SK-N-SH treated with all-trans-retinoic acid at 6 μM for 48 hours (cell line): ENCODE data around the gene TRIM66.

Experiments
- ATAC-seq: fragments of 200-7000 bp; cut with Tn5 transposase; 3 replicates; pipeline ENCODE4 v1.9.1; 2020; ENCODE audit warnings: mild to moderate bottlenecking, moderate library complexity
- ARNTL ChIP-seq: fragments of 450-650 bp; formaldehyde crosslinking; IDR thresholded peaks from 2 replicates; pipeline ENCODE4 v1.5.0; 2020; ENCODE audit warnings: low read depth, mild to moderate bottlenecking, moderate library complexity, borderline replicate concordance
- BACH2 ChIP-seq: fragments of 250-450 bp; sonication (Bioruptor Pico); IDR thresholded peaks from 2 replicates; pipeline ENCODE4 v1.9.0; 2021; ENCODE audit warnings: mild to moderate bottlenecking, borderline replicate concordance
- CSDC2 ChIP-seq: fragments of 250-450 bp; sonication (Bioruptor Pico); IDR thresholded peaks from 2 replicates; pipeline ENCODE4 v1.5.0; 2020; ENCODE audit warnings: mild to moderate bottlenecking, moderate library complexity
- ESRRG ChIP-seq: fragments of 250-450 bp; sonication (Bioruptor Pico); IDR thresholded peaks from 2 replicates; pipeline ENCODE4 v1.6.1; 2021; ENCODE audit warnings: mild to moderate bottlenecking
- GLIS3 ChIP-seq: fragments of 250-450 bp; sonication (Bioruptor Pico); IDR thresholded peaks from 2 replicates; pipeline ENCODE4 v1.5.0; 2020; ENCODE audit warnings: mild to moderate bottlenecking, moderate library complexity
- ISL1 ChIP-seq: fragments of 250-450 bp; sonication (Bioruptor Pico); IDR thresholded peaks from 2 replicates; pipeline ENCODE4 v2.1.2; 2022; ENCODE audit warnings: mild to moderate bottlenecking, moderate library complexity
- OSR1 ChIP-seq: fragments of 250-450 bp; sonication (Bioruptor Pico); IDR thresholded peaks from 2 replicates; pipeline ENCODE4 v1.8.0; 2022; ENCODE audit warnings: moderate library complexity, mild to moderate bottlenecking, inconsistent platforms
- PPARA ChIP-seq: fragments of 250-450 bp; sonication (Bioruptor Pico); IDR thresholded peaks from 2 replicates; pipeline ENCODE4 v1.5.0; 2020; ENCODE audit warnings: mild to moderate bottlenecking, borderline replicate concordance
- SNAI2 ChIP-seq: fragments of 250-450 bp; sonication (Bioruptor Pico); IDR thresholded peaks from 2 replicates; pipeline ENCODE4 v1.5.0; 2020; ENCODE audit warnings: mild to moderate bottlenecking, moderate library complexity
- TCF4 ChIP-seq: fragments of 250-450 bp; sonication (Bioruptor Pico); IDR thresholded peaks from 2 replicates; pipeline ENCODE4 v1.8.0; 2021; ENCODE audit warnings: mild to moderate bottlenecking, moderate library complexity, borderline replicate concordance
- TOX ChIP-seq: fragments of 250-450 bp; sonication (Bioruptor Pico); IDR thresholded peaks from 2 replicates; pipeline ENCODE4 v1.8.0; 2021; ENCODE audit warnings: mild to moderate bottlenecking, moderate library complexity, borderline replicate concordance
- ZC3H10 ChIP-seq: fragments of 250-450 bp; sonication (Bioruptor Pico); IDR thresholded peaks from 2 replicates; pipeline ENCODE4 v1.5.1; 2021; ENCODE audit warnings: mild to moderate bottlenecking, moderate library complexity
- ZFP3 ChIP-seq: fragments of 250-450 bp; sonication (Bioruptor Pico); IDR thresholded peaks from 2 replicates; pipeline ENCODE4 v1.5.0; 2020; ENCODE audit warnings: mild to moderate bottlenecking, moderate library complexity
- ZFP30 ChIP-seq: fragments of 450-650 bp; formaldehyde crosslinking; IDR thresholded peaks from 2 replicates; pipeline ENCODE4 v1.5.0; 2022; ENCODE audit warnings: mild to moderate bottlenecking, moderate library complexity
- ZNF565 ChIP-seq: fragments of 450-650 bp; formaldehyde crosslinking; conservative IDR thresholded peaks from 2 replicates; pipeline ENCODE4 v1.5.0; 2020; ENCODE audit warnings: low read depth, mild to moderate bottlenecking, moderate library complexity
- ZNF8 ChIP-seq: fragments of 450-650 bp; formaldehyde crosslinking; IDR thresholded peaks from 2 replicates; pipeline ENCODE4 v1.5.0; 2020; ENCODE audit warnings: mild to moderate bottlenecking, moderate library complexity
- TF ChIP-seq, protein P1 (sequence below): fragments of 250-450 bp; sonication (Bioruptor Pico); IDR thresholded peaks from 2 replicates; pipeline ENCODE4 v1.5.1; 2020; ENCODE audit warnings: low read depth, mild to moderate bottlenecking, moderate library complexity
- TF ChIP-seq, protein P2 (sequence below): fragments of 250-450 bp; sonication (Bioruptor Pico); IDR thresholded peaks from 2 replicates; pipeline ENCODE4 v1.8.0; 2020; ENCODE audit warnings: mild to moderate bottlenecking, moderate library complexity, borderline replicate concordance
- TF ChIP-seq, protein P3 (sequence below): fragments of 250-450 bp; sonication (Bioruptor Pico); IDR thresholded peaks from 2 replicates; pipeline ENCODE4 v1.5.0; 2020; ENCODE audit warnings: mild to moderate bottlenecking, moderate library complexity
- TF ChIP-seq, protein P4 (sequence below): fragments of 250-450 bp; sonication (Bioruptor Pico); IDR thresholded peaks from 2 replicates; pipeline ENCODE4 v1.8.0; 2021; ENCODE audit warnings: low read depth, mild to moderate bottlenecking, moderate library complexity, borderline replicate concordance

TRIM66 gene

DNA sequence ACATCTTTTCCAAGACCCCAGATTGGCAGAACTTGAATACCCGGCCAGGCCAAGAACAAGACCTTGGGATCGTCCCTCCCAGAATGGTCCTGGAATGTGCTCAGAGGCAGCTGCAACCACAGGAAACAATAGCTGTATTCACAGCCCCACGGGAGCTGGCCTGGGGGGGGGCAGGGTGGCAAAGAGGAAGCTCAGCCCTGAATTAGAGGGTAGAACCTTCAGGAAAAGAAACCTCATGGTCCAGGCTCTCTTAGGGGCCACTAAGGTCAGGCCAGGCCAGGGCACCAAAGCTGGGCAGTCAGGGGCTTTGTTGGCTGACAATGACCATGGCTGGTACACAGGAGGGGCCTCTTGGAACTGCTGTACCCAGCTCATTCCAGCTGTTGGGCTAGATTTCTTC, 17.4 kb upstream of the TRIM66 start:
- peak; percentile 40 for ATAC-seq
- no peak for TF ChIP-seq ARNTL
- TF ChIP-seq, protein P1, sequence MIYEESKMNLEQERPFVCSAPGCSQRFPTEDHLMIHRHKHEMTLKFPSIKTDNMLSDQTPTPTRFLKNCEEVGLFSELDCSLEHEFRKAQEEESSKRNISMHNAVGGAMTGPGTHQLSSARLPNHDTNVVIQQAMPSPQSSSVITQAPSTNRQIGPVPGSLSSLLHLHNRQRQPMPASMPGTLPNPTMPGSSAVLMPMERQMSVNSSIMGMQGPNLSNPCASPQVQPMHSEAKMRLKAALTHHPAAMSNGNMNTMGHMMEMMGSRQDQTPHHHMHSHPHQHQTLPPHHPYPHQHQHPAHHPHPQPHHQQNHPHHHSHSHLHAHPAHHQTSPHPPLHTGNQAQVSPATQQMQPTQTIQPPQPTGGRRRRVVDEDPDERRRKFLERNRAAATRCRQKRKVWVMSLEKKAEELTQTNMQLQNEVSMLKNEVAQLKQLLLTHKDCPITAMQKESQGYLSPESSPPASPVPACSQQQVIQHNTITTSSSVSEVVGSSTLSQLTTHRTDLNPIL = no peak
- TF ChIP-seq ZFP3 = no peak
- no peak for TF ChIP-seq BACH2 (CRISPR knock-in tag)
- TF ChIP-seq, protein P2, sequence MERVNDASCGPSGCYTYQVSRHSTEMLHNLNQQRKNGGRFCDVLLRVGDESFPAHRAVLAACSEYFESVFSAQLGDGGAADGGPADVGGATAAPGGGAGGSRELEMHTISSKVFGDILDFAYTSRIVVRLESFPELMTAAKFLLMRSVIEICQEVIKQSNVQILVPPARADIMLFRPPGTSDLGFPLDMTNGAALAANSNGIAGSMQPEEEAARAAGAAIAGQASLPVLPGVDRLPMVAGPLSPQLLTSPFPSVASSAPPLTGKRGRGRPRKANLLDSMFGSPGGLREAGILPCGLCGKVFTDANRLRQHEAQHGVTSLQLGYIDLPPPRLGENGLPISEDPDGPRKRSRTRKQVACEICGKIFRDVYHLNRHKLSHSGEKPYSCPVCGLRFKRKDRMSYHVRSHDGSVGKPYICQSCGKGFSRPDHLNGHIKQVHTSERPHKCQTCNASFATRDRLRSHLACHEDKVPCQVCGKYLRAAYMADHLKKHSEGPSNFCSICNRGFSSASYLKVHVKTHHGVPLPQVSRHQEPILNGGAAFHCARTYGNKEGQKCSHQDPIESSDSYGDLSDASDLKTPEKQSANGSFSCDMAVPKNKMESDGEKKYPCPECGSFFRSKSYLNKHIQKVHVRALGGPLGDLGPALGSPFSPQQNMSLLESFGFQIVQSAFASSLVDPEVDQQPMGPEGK (CRISPR knock-in tag) = no peak
- TF ChIP-seq SNAI2 (CRISPR knock-in tag) = no peak
- TF ChIP-seq, protein P3, sequence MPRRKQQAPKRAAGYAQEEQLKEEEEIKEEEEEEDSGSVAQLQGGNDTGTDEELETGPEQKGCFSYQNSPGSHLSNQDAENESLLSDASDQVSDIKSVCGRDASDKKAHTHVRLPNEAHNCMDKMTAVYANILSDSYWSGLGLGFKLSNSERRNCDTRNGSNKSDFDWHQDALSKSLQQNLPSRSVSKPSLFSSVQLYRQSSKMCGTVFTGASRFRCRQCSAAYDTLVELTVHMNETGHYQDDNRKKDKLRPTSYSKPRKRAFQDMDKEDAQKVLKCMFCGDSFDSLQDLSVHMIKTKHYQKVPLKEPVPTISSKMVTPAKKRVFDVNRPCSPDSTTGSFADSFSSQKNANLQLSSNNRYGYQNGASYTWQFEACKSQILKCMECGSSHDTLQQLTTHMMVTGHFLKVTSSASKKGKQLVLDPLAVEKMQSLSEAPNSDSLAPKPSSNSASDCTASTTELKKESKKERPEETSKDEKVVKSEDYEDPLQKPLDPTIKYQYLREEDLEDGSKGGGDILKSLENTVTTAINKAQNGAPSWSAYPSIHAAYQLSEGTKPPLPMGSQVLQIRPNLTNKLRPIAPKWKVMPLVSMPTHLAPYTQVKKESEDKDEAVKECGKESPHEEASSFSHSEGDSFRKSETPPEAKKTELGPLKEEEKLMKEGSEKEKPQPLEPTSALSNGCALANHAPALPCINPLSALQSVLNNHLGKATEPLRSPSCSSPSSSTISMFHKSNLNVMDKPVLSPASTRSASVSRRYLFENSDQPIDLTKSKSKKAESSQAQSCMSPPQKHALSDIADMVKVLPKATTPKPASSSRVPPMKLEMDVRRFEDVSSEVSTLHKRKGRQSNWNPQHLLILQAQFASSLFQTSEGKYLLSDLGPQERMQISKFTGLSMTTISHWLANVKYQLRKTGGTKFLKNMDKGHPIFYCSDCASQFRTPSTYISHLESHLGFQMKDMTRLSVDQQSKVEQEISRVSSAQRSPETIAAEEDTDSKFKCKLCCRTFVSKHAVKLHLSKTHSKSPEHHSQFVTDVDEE (CRISPR knock-in tag) = no peak
- TF ChIP-seq PPARA (CRISPR knock-in tag) = no peak
- TF ChIP-seq OSR1 (CRISPR knock-in tag) = no peak
- TF ChIP-seq ZNF565 (CRISPR knock-in tag) = no peak
- no peak for TF ChIP-seq ZNF8
- TF ChIP-seq GLIS3 (CRISPR knock-in tag) = no peak

DNA sequence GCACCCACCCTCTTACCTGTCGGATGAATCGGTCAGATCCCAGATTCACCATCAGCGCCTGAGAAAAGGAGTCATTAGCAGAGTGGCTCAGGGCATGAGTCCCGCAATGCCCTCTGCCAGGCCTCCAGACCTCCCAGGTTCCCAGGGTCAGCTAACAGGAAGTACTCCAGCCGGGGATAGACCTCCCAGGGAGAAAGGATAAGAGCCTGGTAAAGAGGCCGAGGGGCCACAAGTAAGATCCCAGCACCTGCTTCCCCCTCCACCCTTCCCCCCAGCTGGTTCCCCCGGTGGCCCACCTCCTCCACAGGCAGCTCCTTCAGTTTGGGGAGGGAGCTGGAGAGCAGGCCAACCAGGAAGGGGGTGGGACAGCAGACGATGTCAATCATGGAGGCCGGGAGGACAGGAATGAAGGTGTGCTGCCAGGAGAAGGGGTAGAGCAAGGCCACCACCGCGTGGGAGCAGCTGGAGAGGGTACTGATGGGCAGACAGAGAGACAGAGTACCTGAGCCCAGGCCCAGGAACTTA, 16.5 kb upstream of the TRIM66 start:
- TF ChIP-seq ZNF565 (CRISPR knock-in tag) (no peak), TCF4 (CRISPR knock-in tag) (no peak), ISL1 (CRISPR knock-in tag) (no peak), GLIS3 (CRISPR knock-in tag) (no peak), ZC3H10 (CRISPR knock-in tag) (no peak), PPARA (CRISPR knock-in tag) (no peak)
- TF ChIP-seq, protein P3 (CRISPR knock-in tag) = no peak
- TF ChIP-seq, protein P2 (CRISPR knock-in tag) = no peak
- ATAC-seq = no peak

DNA sequence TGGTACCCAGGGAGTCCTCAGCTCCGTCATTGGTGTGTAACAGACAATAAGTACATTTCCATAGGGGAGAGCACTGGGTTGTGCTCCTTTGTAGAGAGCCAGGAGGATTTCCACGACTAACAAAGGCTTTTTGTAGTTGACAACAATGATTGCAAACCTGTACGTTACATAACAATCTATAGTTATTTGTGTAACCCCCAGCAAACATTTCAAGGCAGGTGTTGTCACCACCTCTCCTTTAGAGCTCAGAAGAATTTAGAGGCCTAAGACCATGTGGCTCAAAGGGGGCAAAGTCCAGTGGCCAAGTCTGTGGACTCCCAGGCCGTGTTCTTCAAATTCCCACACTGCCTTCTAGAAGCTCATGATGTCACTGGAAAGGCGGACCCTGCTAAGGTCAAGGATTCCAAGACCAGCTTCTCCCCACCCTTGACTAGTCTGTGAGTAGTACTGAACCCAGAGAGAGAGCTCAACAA, 15.9 kb upstream of the TRIM66 start:
- ATAC-seq = no peak
- TF ChIP-seq CSDC2 (CRISPR knock-in tag) (no peak), ZNF8 (no peak), BACH2 (CRISPR knock-in tag) (no peak), ARNTL (no peak), SNAI2 (CRISPR knock-in tag) (no peak), PPARA (CRISPR knock-in tag) (no peak), ZNF565 (CRISPR knock-in tag) (no peak), GLIS3 (CRISPR knock-in tag) (no peak), ESRRG (CRISPR knock-in tag) (no peak), ZFP30 (CRISPR knock-in tag) (no peak), TOX (CRISPR knock-in tag) (no peak)
- TF ChIP-seq, protein P2 (CRISPR knock-in tag) = no peak
- TF ChIP-seq, protein P1 = no peak
- TF ChIP-seq, protein P4, sequence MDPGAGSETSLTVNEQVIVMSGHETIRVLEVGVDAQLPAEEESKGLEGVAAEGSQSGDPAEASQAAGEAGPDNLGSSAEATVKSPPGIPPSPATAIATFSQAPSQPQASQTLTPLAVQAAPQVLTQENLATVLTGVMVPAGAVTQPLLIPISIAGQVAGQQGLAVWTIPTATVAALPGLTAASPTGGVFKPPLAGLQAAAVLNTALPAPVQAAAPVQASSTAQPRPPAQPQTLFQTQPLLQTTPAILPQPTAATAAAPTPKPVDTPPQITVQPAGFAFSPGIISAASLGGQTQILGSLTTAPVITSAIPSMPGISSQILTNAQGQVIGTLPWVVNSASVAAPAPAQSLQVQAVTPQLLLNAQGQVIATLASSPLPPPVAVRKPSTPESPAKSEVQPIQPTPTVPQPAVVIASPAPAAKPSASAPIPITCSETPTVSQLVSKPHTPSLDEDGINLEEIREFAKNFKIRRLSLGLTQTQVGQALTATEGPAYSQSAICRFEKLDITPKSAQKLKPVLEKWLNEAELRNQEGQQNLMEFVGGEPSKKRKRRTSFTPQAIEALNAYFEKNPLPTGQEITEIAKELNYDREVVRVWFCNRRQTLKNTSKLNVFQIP (CRISPR knock-in tag) = no peak
